ENCODE data around the gene HAL. TPM values are rescaled to one million over a fixed set of nuclear protein-coding genes. Genes with fewer than 3 reads are reported as not detected.

Gene HAL
- polyA plus RNA-seq, 1 of the 3 experiments (the other 2 are of a cell fraction), result 0.08 TPM

- CTCF ChIA-PET, result interaction anchor here (0.8 kb wide), 1 partner anchor 23 kb away, joined by 3 read pairs; no protein-coding TSS in a partner anchor
- H3K27ac ChIP-seq (ENCODE audit: low read depth in 2 of 2, low read length in 1 of 2), result no peak overlapping the region
Measured at GRCh38 chr12:96036765-96037455, 40.8 kb upstream of the HAL start.

GRCh38 chr12:96035283-96036236 is 39.4 kb upstream of the HAL start, which contains the start of gene LTA4H:
TSS of gene LTA4H (minus strand) at chr12:96035587. CDS start at chr12:96035519, 68 bp downstream.
- H2AFZ ChIP-seq (ENCODE audit: low read depth), result peak within 1 kb of the TSS; percentile 96
- no peaks in the 10 kb centered on the region; the same call in 1 of the 2 replicates for H4K20me1 ChIP-seq (ENCODE audit: insufficient read depth)
- ChIA-PET POLR2A (interaction anchor here (0.7 to 1.6 kb wide), 3 partner anchors 92 to 364 kb away, joined by 3 to 6 read pairs (median 4); partner anchors contain the start of genes AMDHD1, CCDC38 and CDK17), CTCF (interaction anchor here (0.6 to 1.6 kb wide), 7 partner anchors 24 to 487 kb away, joined by 3 to 7 read pairs (median 3); partner anchors contain the start of gene CCDC38)
- H3K27me3 ChIP-seq (ENCODE audit: insufficient read depth), result no peaks in the 10 kb centered on the region
- no peaks in the 10 kb centered on the region for H3K36me3 ChIP-seq (replicated peaks in 1 of 2; ENCODE audit: control insufficient read depth in 1 of 2, insufficient read depth in 2 of 2, low read length in 1 of 2)
- H3K9me2 ChIP-seq, result no peaks in the 10 kb centered on the region
- 2% methylated on average over 43 of the region's 55 CpGs for WGBS (ENCODE audit: low lambda C conversion rate)
- H3K9ac ChIP-seq, result peak within 1 kb of the TSS; percentile 76
- peak within 1 kb of the TSS; percentile 61 to 93 for H3K4me3 ChIP-seq (ENCODE audit: low read depth in 2 of 2, low read length in 1 of 2)
- no peaks in the 10 kb centered on the region for H3K9me3 ChIP-seq
- H3K4me1 ChIP-seq (ENCODE audit: control insufficient read depth in 1 of 2, insufficient read depth in 2 of 2, low read depth in 1 of 2, low read length in 1 of 2), result peaks cover 7 to 8% of the 10 kb centered on the region in 2 experiments; a peak in 3 of 4 replicates
- peak within 1 kb of the TSS; percentile 97 for H3K4me2 ChIP-seq
- peak within 1 kb of the TSS; percentile 74 to 88 for H3K27ac ChIP-seq (ENCODE audit: low read depth in 2 of 2, low read length in 1 of 2)
- peaks cover 29% of the 10 kb centered on the region for H3K79me2 ChIP-seq (ENCODE audit: insufficient read depth)
- peak; percentile 89 for DNase-seq
- peaks cover 11% of the 10 kb centered on the region for H3F3A ChIP-seq (replicated peaks; ENCODE audit: insufficient read depth)
- TF ChIP-seq MXI1 (IDR thresholded peaks at IDR 0.05; ENCODE audit: low read depth, low read length), result peak; percentile 84; the same call in 1 of the 2 replicates
- TF ChIP-seq RFX5 (IDR thresholded peaks at IDR 0.05; ENCODE audit: low read length), result no peak
- peak; percentile 49; the same call in 1 of the 2 replicates for TF ChIP-seq NRF1 (IDR thresholded peaks at IDR 0.05; ENCODE audit: low read depth, low read length)
- no peak for TF ChIP-seq CTCF (IDR thresholded peaks at IDR 0.05)
- TF ChIP-seq FOSL2 (IDR thresholded peaks at IDR 0.05; ENCODE audit: borderline replicate concordance, low read depth), result peak; percentile 78
- no peak for TF ChIP-seq EZH2phosphoT487 (IDR thresholded peaks at IDR 0.05; ENCODE audit: borderline replicate concordance, low read depth)
- TF ChIP-seq FOXJ3 (CRISPR knock-in tag; IDR thresholded peaks at IDR 0.05), result no peak
- TF ChIP-seq MAX (IDR thresholded peaks at IDR 0.05; ENCODE audit: low read depth), result peak; percentile 47
- TF ChIP-seq CHD2 (IDR thresholded peaks at IDR 0.05; ENCODE audit: low read length, partially characterized antibody), result peak; percentile 89
- peak; percentile 90 for TF ChIP-seq TEAD4 (IDR thresholded peaks at IDR 0.05; ENCODE audit: borderline replicate concordance, insufficient read depth)
- TF ChIP-seq TAF1 (IDR thresholded peaks at IDR 0.05; ENCODE audit: borderline replicate concordance, low read depth, low read length), result peak; percentile 77
- TF ChIP-seq USF2 (IDR thresholded peaks at IDR 0.05; ENCODE audit: borderline replicate concordance, low read depth, low read length), result no peak

More at GRCh38 chr12:96036765-96037455, 40.8 kb upstream of the HAL start:
- Histone ChIP-seq H3F3A (replicated peaks; ENCODE audit: insufficient read depth) (peaks cover 11% of the 10 kb centered on the region), H3K27me3 (ENCODE audit: insufficient read depth) (no peaks in the 10 kb centered on the region), H2AFZ (ENCODE audit: low read depth) (no peak overlapping the region; the same call in 1 of the 2 replicates), H3K36me3 (replicated peaks in 1 of 2; ENCODE audit: control insufficient read depth in 1 of 2, insufficient read depth in 2 of 2, low read length in 1 of 2) (no peaks in the 10 kb centered on the region), H3K4me2 (no peak overlapping the region), H3K9me3 (no peaks in the 10 kb centered on the region), H3K9ac (no peak overlapping the region), H3K9me2 (no peaks in the 10 kb centered on the region), H3K79me2 (ENCODE audit: insufficient read depth) (peaks cover 24% of the 10 kb centered on the region), H3K4me1 (ENCODE audit: control insufficient read depth in 1 of 2, insufficient read depth in 2 of 2, low read depth in 1 of 2, low read length in 1 of 2) (peaks cover 7 to 8% of the 10 kb centered on the region in 2 experiments; a peak in 3 of 4 replicates), H3K4me3 (ENCODE audit: low read depth in 2 of 2, low read length in 1 of 2) (no peak overlapping the region), H4K20me1 (ENCODE audit: insufficient read depth) (no peaks in the 10 kb centered on the region)
- no peak for TF ChIP-seq RFX5 (IDR thresholded peaks at IDR 0.05; ENCODE audit: low read length)
- TF ChIP-seq MAX (IDR thresholded peaks at IDR 0.05; ENCODE audit: low read depth), result no peak
- TF ChIP-seq RXRA (IDR thresholded peaks at IDR 0.05; ENCODE audit: borderline replicate concordance, low read depth), result no peak
- TF ChIP-seq FOXJ3 (CRISPR knock-in tag; IDR thresholded peaks at IDR 0.05), result no peak
- no peak for TF ChIP-seq EP300 (IDR thresholded peaks at IDR 0.05; ENCODE audit: borderline replicate concordance in 1 of 2, low read depth in 1 of 2, low read length in 1 of 2)
- TF ChIP-seq NFIC (IDR thresholded peaks at IDR 0.05; ENCODE audit: borderline replicate concordance), result no peak
- no peak for TF ChIP-seq RAD21 (IDR thresholded peaks at IDR 0.05; ENCODE audit: low read length)
- no peak for TF ChIP-seq SIN3A (IDR thresholded peaks at IDR 0.05; ENCODE audit: borderline replicate concordance, low read depth, low read length)
- no peak for TF ChIP-seq USF1 (IDR thresholded peaks at IDR 0.05; ENCODE audit: borderline replicate concordance, low read depth)
- no peak for TF ChIP-seq YY1 (IDR thresholded peaks at IDR 0.05; ENCODE audit: low read depth)
- no peak for TF ChIP-seq GATA2 (CRISPR knock-in tag; IDR thresholded peaks at IDR 0.05)
- TF ChIP-seq RCOR1 (IDR thresholded peaks at IDR 0.05; ENCODE audit: low read length), result no peak
- WGBS (ENCODE audit: low lambda C conversion rate), result 88% methylated on average over 8 of the region's 8 CpGs
- POLR2A ChIA-PET, result no interaction called here
- no peak for DNase-seq
